Measurements from ENCODE around the gene CPE.

Gene CPE

GRCh38 chr4:165458471-165458870 lies 79.7 kb downstream of the CPE start:
- Histone ChIP-seq H3K27me3 (ENCODE audit: control insufficient read depth in 1 of 2, insufficient read depth in 2 of 2, low read length in 2 of 2) (no peaks in the 10 kb centered on the region), H3K4me1 (ENCODE audit: control insufficient read depth, insufficient read depth, low read length) (no peaks in the 10 kb centered on the region), H3K4me3 (ENCODE audit: low read length in 2 of 2) (no peak overlapping the region), H3K27ac (ENCODE audit: low read length) (no peak overlapping the region), H3K9me3 (ENCODE audit: control insufficient read depth in 2 of 2, low read length in 2 of 2) (no peaks in the 10 kb centered on the region), H3K9ac (ENCODE audit: low read length in 2 of 2) (no peak overlapping the region), H3K36me3 (ENCODE audit: control insufficient read depth in 2 of 2, insufficient read depth in 2 of 2, low read length in 2 of 2) (no peaks in the 10 kb centered on the region)

- Histone ChIP-seq H3K36me3 (ENCODE audit: control insufficient read depth in 2 of 2, insufficient read depth in 2 of 2, low read length in 2 of 2) (no peaks in the 10 kb centered on the region), H3K27me3 (ENCODE audit: control insufficient read depth in 1 of 2, insufficient read depth in 2 of 2, low read length in 2 of 2) (no peaks in the 10 kb centered on the region), H3K4me3 (ENCODE audit: low read length in 2 of 2) (peak overlapping the region in 1 of 2 donors; percentile 18), H3K4me1 (ENCODE audit: control insufficient read depth, insufficient read depth, low read length) (no peaks in the 10 kb centered on the region), H3K9me3 (ENCODE audit: control insufficient read depth in 2 of 2, low read length in 2 of 2) (no peaks in the 10 kb centered on the region), H3K27ac (ENCODE audit: low read length) (no peak overlapping the region), H3K9ac (ENCODE audit: low read length in 2 of 2) (no peak overlapping the region)
These were observed 82.5 kb downstream of the CPE start for GRCh38 chr4:165461159-165461821.

GRCh38 chr4:165462009-165462408 lies 83.2 kb downstream of the CPE start:
- H3K36me3 ChIP-seq (ENCODE audit: control insufficient read depth in 2 of 2, insufficient read depth in 2 of 2, low read length in 2 of 2), result no peaks in the 10 kb centered on the region
- H3K9ac ChIP-seq (ENCODE audit: low read length in 2 of 2), result no peak overlapping the region
- H3K9me3 ChIP-seq (ENCODE audit: control insufficient read depth in 2 of 2, low read length in 2 of 2), result no peaks in the 10 kb centered on the region
- H3K27ac ChIP-seq (ENCODE audit: low read length), result no peak overlapping the region
- no peaks in the 10 kb centered on the region for H3K4me1 ChIP-seq (ENCODE audit: control insufficient read depth, insufficient read depth, low read length)
- H3K27me3 ChIP-seq (ENCODE audit: control insufficient read depth in 1 of 2, insufficient read depth in 2 of 2, low read length in 2 of 2), result no peaks in the 10 kb centered on the region
- H3K4me3 ChIP-seq (ENCODE audit: low read length in 2 of 2), result no peak overlapping the region

GRCh38 chr4:165464376-165464775 lies 85.6 kb downstream of the CPE start:
- Histone ChIP-seq H3K4me3 (ENCODE audit: low read length in 2 of 2) (no peak overlapping the region), H3K27me3 (ENCODE audit: control insufficient read depth in 1 of 2, insufficient read depth in 2 of 2, low read length in 2 of 2) (no peaks in the 10 kb centered on the region), H3K9me3 (ENCODE audit: control insufficient read depth in 2 of 2, low read length in 2 of 2) (no peaks in the 10 kb centered on the region), H3K9ac (ENCODE audit: low read length in 2 of 2) (no peak overlapping the region), H3K4me1 (ENCODE audit: control insufficient read depth, insufficient read depth, low read length) (no peaks in the 10 kb centered on the region), H3K27ac (ENCODE audit: low read length) (no peak overlapping the region), H3K36me3 (ENCODE audit: control insufficient read depth in 2 of 2, insufficient read depth in 2 of 2, low read length in 2 of 2) (no peaks in the 10 kb centered on the region)

- H3K4me1 ChIP-seq (ENCODE audit: control insufficient read depth, insufficient read depth, low read length), result no peaks in the 10 kb centered on the region
- H3K27me3 ChIP-seq (ENCODE audit: control insufficient read depth in 1 of 2, insufficient read depth in 2 of 2, low read length in 2 of 2), result no peaks in the 10 kb centered on the region
- no peak overlapping the region for H3K27ac ChIP-seq (ENCODE audit: low read length)
- H3K4me3 ChIP-seq (ENCODE audit: low read length in 2 of 2), result no peak overlapping the region
- H3K9me3 ChIP-seq (ENCODE audit: control insufficient read depth in 2 of 2, low read length in 2 of 2), result no peaks in the 10 kb centered on the region
- H3K36me3 ChIP-seq (ENCODE audit: control insufficient read depth in 2 of 2, insufficient read depth in 2 of 2, low read length in 2 of 2), result no peaks in the 10 kb centered on the region
- H3K9ac ChIP-seq (ENCODE audit: low read length in 2 of 2), result no peak overlapping the region
These were observed 86.1 kb downstream of the CPE start for GRCh38 chr4:165464813-165465381.

- Histone ChIP-seq H3K27ac (ENCODE audit: low read length) (no peak overlapping the region), H3K9me3 (ENCODE audit: control insufficient read depth in 2 of 2, low read length in 2 of 2) (no peaks in the 10 kb centered on the region), H3K4me3 (ENCODE audit: low read length in 2 of 2) (no peak overlapping the region), H3K36me3 (ENCODE audit: control insufficient read depth in 2 of 2, insufficient read depth in 2 of 2, low read length in 2 of 2) (no peaks in the 10 kb centered on the region), H3K9ac (ENCODE audit: low read length in 2 of 2) (no peak overlapping the region), H3K4me1 (ENCODE audit: control insufficient read depth, insufficient read depth, low read length) (no peaks in the 10 kb centered on the region), H3K27me3 (ENCODE audit: control insufficient read depth in 1 of 2, insufficient read depth in 2 of 2, low read length in 2 of 2) (no peaks in the 10 kb centered on the region)
These were observed 91.2 kb downstream of the CPE start for GRCh38 chr4:165470009-165470408.

- H3K4me3 ChIP-seq (ENCODE audit: low read length in 2 of 2), result no peak overlapping the region
- H3K36me3 ChIP-seq (ENCODE audit: control insufficient read depth in 2 of 2, insufficient read depth in 2 of 2, low read length in 2 of 2), result no peaks in the 10 kb centered on the region
- H3K9me3 ChIP-seq (ENCODE audit: control insufficient read depth in 2 of 2, low read length in 2 of 2), result no peaks in the 10 kb centered on the region
- H3K4me1 ChIP-seq (ENCODE audit: control insufficient read depth, insufficient read depth, low read length), result no peaks in the 10 kb centered on the region
- H3K9ac ChIP-seq (ENCODE audit: low read length in 2 of 2), result no peak overlapping the region
- no peak overlapping the region for H3K27ac ChIP-seq (ENCODE audit: low read length)
- H3K27me3 ChIP-seq (ENCODE audit: control insufficient read depth in 1 of 2, insufficient read depth in 2 of 2, low read length in 2 of 2), result no peaks in the 10 kb centered on the region
These were observed 94.3 kb downstream of the CPE start for GRCh38 chr4:165472943-165473676.

GRCh38 chr4:165474784-165475705 lies 96.2 kb downstream of the CPE start:
- Histone ChIP-seq H3K27ac (ENCODE audit: low read length) (no peak overlapping the region), H3K4me1 (ENCODE audit: control insufficient read depth, insufficient read depth, low read length) (no peaks in the 10 kb centered on the region), H3K4me3 (ENCODE audit: low read length in 2 of 2) (no peak overlapping the region), H3K36me3 (ENCODE audit: control insufficient read depth in 2 of 2, insufficient read depth in 2 of 2, low read length in 2 of 2) (no peaks in the 10 kb centered on the region), H3K9me3 (ENCODE audit: control insufficient read depth in 2 of 2, low read length in 2 of 2) (no peaks in the 10 kb centered on the region), H3K27me3 (ENCODE audit: control insufficient read depth in 1 of 2, insufficient read depth in 2 of 2, low read length in 2 of 2) (no peaks in the 10 kb centered on the region), H3K9ac (ENCODE audit: low read length in 2 of 2) (no peak overlapping the region)

- Histone ChIP-seq H3K27ac (ENCODE audit: low read length) (no peak overlapping the region), H3K9ac (ENCODE audit: low read length in 2 of 2) (no peak overlapping the region), H3K9me3 (ENCODE audit: control insufficient read depth in 2 of 2, low read length in 2 of 2) (no peaks in the 10 kb centered on the region), H3K27me3 (ENCODE audit: control insufficient read depth in 1 of 2, insufficient read depth in 2 of 2, low read length in 2 of 2) (no peaks in the 10 kb centered on the region), H3K4me3 (ENCODE audit: low read length in 2 of 2) (no peak overlapping the region), H3K36me3 (ENCODE audit: control insufficient read depth in 2 of 2, insufficient read depth in 2 of 2, low read length in 2 of 2) (no peaks in the 10 kb centered on the region), H3K4me1 (ENCODE audit: control insufficient read depth, insufficient read depth, low read length) (no peaks in the 10 kb centered on the region)
These were observed 96.9 kb downstream of the CPE start for GRCh38 chr4:165475706-165476070.

- no peaks in the 10 kb centered on the region for H3K27me3 ChIP-seq (ENCODE audit: control insufficient read depth in 1 of 2, insufficient read depth in 2 of 2, low read length in 2 of 2)
- H3K4me3 ChIP-seq (ENCODE audit: low read length in 2 of 2), result no peak overlapping the region
- no peaks in the 10 kb centered on the region for H3K4me1 ChIP-seq (ENCODE audit: control insufficient read depth, insufficient read depth, low read length)
- H3K36me3 ChIP-seq (ENCODE audit: control insufficient read depth in 2 of 2, insufficient read depth in 2 of 2, low read length in 2 of 2), result no peaks in the 10 kb centered on the region
- H3K27ac ChIP-seq (ENCODE audit: low read length), result no peak overlapping the region
- no peaks in the 10 kb centered on the region for H3K9me3 ChIP-seq (ENCODE audit: control insufficient read depth in 2 of 2, low read length in 2 of 2)
- no peak overlapping the region for H3K9ac ChIP-seq (ENCODE audit: low read length in 2 of 2)
These were observed 97.6 kb downstream of the CPE start for GRCh38 chr4:165476214-165477098.

Measured in stomach smooth muscle (tissue), 2 donors.